IPS-18c (cell line): ENCODE results near the gene LRRC25.
"Not testable (repeated sequence)": the region's sequence is repeated elsewhere in the genome, so short reads cannot be mapped to it uniquely, and the experiment has no call there.

Experiments used
- H3K4me3 ChIP-seq: 2 replicates; pipeline ENCODE4 v1.7.0; 2013; ENCODE audit warnings: low read depth, mild to moderate bottlenecking, low read length, moderate library complexity; ENCODE audit not compliant: insufficient read depth
- H3K9me3 ChIP-seq: one replicate; pipeline ENCODE4 v1.6.1; 2013; ENCODE audit warnings: mild to moderate bottlenecking, low read length, moderate library complexity; ENCODE audit not compliant: control insufficient read depth, insufficient read depth

Gene LRRC25

DNA sequence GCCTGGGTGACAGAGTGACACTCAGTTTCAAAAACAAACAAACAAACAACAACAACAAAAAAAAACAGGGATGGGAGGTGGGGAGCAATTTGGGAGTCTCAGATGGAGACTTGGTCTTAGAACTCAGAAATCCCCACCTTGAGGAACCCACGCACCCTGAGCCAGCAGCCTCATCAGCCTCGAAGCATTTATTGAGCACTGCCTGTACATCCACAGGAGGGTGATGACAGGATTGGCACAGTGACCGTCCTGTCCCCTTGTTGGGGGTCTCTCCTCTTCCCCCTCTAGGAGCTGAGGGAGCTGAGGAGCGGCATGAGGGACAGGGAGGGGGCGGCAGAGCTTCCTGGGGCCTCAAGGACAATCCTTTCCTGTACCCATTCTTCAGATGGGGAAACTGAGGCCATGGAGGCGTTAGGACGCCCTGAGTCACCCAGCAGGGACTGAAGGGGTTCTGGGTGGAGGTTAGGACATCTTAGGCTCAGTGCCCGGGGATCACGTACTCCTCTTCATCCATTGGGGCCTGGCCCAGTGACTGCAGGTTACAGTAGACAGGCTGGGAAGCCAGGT is 5.8 kb downstream of the LRRC25 start:
- H3K4me3 ChIP-seq: no peak overlapping the region
- H3K9me3 ChIP-seq: no peaks in the 10 kb centered on the region

DNA sequence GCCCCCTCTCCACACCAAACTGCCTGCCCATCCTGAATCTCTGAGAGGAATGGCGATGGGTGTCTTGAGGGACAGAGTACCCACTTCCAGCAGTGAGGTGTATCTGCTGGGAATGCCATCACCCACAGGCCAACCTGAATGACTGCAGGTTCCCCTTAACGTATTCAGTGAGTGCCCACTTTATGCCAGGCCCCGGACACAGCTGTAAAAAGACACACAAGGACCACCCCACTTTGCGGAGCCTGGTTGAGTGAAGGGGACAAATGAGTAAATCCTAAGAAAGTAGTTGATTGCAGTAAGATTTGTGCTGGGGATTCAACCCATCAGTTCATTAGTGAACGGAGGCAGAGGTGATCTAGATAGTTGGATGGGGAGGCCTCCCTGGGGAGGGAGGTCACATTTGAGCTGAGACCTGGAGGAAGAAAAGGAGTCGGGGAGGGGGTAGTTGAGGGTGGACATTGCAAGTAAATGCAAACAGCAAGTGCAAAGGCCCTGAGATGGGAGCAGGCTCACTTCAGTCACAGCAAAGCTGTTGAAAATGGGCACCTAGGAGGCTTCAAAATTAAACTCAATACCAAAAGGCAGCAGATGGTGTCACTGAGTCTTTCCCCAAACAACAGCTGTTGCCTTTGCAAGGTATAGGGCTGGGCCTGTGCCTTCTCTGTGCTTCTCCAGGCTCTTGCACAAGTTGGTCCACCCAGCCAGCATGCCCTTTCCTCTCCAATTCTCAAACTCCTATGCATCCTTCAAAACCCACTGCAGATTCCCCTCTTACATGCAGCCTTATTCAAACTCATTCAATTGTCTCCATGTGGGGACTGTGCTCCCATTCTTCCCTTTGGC is 7.1 kb downstream of the LRRC25 start:
- Histone ChIP-seq H3K4me3 (no peak overlapping the region), H3K9me3 (no peaks in the 10 kb centered on the region)

DNA sequence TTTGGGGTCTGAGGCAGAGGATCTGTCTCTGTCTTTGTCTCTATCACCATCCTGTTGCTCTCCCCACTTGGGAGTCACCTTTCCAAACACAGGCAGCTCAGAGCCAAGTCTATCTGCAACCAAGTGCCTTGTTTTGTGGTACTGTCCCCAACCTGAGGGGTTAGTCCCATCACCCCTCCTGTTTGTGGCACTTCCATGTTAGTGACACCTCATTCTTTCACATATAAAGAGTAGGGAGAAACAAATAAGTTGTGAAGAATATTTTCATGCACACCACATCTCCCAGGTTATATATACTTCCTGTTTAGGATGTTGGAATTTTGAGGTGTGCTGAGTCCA is 7.7 kb downstream of the LRRC25 start:
- H3K9me3 ChIP-seq: no peaks in the 10 kb centered on the region
- H3K4me3 ChIP-seq: no peak overlapping the region

DNA sequence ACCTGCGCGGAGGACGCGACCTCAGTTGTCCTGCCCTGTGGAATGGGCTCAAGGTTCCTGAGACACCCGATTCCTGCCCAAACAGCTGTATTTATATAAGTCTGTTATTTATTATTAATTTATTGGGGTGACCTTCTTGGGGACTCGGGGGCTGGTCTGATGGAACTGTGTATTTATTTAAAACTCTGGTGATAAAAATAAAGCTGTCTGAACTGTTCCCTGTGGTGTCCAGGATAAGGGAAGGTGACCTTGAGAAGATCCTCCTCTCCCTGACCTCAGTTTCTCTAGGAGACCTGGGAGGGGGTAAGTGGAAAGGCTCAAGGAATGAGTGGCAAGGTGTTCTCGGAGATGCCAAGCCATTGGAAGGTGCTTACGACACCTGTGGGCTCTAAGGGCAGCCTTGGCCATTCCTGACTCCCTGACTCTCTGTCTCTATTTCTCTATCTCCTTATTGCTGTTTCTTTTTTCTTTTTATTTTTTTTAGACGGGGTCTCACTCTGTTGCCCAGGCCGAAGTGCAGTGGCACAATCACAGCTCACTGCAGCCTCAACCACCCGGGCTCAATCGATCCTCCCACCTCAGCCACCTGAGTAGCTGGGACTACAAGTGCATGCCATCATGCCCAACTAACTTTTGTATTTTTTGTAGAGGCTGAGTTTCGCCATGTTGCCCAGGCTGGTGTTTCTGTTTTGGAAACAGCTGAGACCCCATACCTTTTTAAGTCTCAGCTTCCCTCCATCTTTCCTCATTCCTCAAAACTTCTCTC is 8.3 kb downstream of the LRRC25 start:
- H3K4me3 ChIP-seq: peak overlapping the region; percentile 25; the same call in 1 of the 2 replicates
- H3K9me3 ChIP-seq: no peaks in the 10 kb centered on the region

DNA sequence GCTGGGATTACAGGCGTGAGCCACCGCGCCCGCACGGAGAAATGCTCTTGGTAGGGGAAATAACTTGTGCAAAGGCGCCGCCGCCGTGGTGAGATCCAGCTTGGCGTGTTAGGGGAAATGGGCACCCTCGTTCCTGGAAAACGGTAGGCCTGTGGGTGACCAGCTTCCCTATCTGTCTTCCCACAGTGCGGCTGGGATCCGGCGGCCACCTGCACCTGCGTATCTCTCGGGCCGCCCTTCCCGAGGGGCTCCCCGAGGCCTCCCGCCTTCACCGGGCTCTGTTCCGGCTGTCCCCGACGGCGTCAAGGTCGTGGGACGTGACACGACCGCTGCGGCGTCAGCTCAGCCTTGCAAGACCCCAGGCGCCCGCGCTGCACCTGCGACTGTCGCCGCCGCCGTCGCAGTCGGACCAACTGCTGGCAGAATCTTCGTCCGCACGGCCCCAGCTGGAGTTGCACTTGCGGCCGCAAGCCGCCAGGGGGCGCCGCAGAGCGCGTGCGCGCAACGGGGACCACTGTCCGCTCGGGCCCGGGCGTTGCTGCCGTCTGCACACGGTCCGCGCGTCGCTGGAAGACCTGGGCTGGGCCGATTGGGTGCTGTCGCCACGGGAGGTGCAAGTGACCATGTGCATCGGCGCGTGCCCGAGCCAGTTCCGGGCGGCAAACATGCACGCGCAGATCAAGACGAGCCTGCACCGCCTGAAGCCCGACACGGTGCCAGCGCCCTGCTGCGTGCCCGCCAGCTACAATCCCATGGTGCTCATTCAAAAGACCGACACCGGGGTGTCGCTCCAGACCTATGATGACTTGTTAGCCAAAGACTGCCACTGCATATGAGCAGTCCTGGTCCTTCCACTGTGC is 9.1 kb downstream of the LRRC25 start:
- Histone ChIP-seq H3K4me3 (peak overlapping the region; percentile 25; the same call in 1 of the 2 replicates), H3K9me3 (no peaks in the 10 kb centered on the region)

DNA sequence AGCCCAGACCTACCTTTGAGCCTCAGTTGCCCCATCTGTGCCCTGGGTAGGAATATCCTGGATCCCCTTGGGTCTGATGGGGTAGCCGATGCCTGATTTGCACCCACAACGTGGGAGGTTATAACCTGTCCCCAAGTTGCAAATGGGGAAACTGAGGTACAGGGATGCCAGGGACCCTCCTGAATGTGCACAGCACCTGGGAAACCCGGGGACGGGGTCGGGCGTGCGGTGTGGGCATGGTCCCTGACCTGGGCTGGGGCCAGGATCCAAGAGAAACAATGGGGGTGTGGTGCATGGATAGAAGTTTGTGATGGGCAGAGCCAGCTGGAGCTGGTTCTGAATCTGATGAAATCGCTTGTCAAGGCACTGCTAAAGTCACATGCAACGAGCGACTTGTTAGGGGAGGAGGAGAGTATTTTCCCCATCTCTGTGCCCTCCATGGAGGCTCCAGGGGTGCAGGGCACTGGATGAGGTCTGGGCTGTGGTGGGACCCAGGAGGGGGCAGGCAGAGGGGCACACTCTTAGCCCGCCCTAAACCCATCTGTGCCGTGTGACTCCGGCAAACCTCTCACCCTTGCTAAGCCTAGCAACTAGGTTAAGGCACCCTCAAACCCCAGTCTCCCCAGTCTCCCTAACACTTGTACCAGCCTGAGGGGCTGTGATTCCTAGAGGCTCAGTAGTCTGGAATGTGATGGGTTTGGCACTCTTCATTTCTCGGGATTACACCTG is 10.7 kb downstream of the LRRC25 start:
- no peaks in the 10 kb centered on the region for H3K9me3 ChIP-seq
- peak overlapping the region; percentile 34; the same call in 1 of the 2 replicates for H3K4me3 ChIP-seq

DNA sequence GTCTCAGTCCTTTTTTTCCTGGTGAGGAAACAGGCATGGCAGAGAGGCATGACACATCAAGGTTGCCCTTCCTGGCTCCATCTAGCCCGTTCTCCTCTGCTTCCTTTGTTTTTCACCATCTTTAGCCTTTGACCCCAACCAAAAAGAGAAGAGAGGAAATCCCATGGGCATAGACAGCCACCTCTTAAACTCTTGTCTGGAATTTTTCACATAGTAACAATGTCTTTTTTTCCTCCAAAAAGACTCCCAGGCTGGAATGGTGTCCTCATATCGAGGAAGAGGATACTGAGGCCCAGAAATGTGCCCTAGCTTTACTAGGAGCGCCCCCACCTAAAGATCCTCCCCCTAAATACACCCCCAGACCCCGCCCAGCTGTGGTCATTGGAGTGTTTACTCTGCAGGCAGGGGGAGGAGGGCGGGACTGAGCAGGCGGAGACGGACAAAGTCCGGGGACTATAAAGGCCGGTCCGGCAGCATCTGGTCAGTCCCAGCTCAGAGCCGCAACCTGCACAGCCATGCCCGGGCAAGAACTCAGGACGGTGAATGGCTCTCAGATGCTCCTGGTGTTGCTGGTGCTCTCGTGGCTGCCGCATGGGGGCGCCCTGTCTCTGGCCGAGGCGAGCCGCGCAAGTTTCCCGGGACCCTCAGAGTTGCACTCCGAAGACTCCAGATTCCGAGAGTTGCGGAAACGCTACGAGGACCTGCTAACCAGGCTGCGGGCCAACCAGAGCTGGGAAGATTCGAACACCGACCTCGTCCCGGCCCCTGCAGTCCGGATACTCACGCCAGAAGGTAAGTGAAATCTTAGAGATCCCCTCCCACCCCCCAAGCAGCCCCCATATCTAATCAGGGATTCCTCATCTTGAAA is 11.5 kb downstream of the LRRC25 start, which contains the start of gene GDF15:
GDF15 (plus strand) TSS at position 484 of the 868 bp plus-strand sequence; CDS start at position 516, 32 bp downstream.
- Histone ChIP-seq H3K9me3 (no peaks in the 10 kb centered on the region), H3K4me3 (peak within 1 kb of the TSS; percentile 34; the same call in 1 of the 2 replicates)

DNA sequence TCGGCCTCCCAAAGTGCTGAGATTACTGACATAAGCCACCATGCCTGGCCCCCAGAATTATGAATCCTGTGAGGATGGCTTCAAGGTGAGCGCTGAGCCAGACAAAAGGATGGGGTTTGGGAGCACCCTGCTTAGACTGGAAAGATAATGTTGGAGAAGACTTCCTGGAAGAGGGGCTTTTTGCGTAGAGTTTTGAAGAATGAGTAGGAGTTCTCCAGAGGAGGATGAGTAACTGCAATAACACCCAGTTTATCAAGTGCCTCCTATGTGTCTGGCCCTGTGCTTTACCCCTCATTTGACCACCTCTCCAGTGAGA is 12.1 kb downstream of the LRRC25 start:
- H3K9me3 ChIP-seq: no peaks in the 10 kb centered on the region
- H3K4me3 ChIP-seq: no peak overlapping the region

DNA sequence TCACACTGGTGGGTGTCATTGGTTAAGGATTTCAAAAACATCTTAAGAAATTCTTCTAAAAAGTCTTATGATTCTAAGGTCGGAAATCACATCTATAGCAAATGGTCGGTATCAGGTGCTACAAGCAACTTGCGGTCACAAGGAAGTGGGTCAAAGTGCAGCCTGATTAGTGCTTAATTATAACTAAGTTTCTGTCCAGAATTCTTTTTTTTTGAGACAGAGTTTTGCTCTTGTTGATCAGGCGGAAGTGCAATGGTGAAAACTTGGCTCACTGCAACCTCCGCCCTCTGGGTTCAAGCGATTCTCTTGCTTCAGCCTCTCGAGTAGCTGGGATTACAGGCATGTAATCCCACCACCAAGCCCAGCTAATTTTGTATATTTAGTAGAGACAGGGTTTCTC is 12.6 kb downstream of the LRRC25 start:
- no peak overlapping the region for H3K4me3 ChIP-seq
- no peaks in the 10 kb centered on the region for H3K9me3 ChIP-seq

DNA sequence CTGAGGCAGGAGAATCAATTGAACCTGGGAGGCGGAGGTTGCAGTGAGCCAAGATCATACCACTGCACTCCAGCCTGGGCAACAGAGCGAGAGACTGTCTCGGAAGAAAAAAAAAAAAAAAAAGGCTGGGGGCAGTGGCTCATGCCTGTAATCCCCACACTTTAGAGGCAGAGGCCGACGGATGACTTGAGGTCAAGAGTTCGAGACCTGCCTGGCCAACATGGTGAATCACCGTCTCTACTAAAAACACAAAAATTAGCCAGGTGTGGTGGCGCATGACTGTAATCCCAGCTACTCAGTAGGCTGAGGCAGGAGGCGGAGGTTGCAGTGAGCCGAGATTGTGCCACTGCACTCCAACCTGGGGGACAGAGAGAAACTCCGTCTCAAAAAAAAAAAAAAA is 13.8 kb downstream of the LRRC25 start:
- not testable (repeated sequence) for H3K4me3 ChIP-seq, H3K9me3 ChIP-seq

DNA sequence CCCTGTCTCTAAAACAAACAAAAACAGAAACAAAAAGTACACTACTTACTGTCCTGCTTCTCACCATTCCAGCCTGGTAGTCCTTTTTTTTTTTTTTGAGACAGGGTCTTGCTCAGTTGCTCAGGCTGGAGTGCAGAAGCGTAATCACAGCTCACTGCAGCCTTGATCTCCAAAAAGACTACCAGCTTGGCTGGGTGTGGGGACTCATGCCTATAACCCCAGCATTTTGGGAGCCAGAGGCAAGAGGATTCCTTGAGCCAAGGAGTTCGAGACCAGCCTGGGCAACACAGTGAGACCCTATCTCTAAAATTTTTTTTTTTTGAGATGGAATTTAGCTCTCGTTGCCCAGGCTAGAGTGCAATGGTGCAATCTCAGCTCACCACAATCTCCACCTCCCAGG is 16.6 kb downstream of the LRRC25 start:
- Histone ChIP-seq H3K9me3 (no peaks in the 10 kb centered on the region), H3K4me3 (no peak overlapping the region)

DNA sequence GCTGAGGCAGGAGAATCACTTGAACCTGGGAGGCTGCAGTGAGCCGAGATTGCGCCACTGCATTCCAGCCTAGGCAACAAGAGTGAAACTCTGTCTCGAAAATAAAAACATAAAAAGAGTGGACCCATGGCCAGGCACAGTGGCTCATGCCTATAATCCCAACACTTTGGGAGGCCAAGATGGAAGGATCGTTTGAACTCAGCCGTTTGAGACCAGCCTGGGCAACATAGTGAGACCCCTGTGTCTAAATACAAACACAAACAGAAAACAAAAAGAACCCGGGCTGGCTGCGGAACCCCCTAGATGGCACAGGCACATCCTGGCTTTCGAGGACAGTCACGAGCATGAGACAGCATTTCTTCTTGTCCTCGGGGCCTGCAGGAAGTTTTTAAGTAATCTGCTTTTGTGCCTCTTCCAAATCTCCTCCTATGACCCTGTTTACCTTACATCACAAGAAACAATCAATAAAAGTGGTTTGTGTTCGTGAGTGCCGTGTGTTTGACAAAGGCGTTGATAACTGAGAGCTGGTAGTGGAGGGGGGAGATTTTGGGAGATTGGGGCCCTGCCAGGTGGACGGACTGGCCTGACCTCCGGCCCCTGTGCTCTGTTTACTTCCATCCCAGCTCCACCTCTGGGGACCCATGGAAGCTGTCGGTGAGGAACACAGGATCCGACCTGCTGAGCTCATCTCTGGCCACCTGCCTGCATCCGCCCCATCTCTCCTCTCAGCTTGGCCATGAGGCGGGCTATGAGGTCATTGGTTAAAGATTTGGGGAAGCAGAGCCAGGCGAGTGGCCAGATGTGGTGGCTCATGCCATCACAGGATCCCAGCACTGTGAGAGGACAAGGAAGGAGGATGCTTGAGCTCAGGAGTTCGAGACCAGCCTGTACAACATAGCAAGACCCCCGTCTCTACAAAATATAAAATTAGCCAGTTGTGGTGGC is 17.3 kb downstream of the LRRC25 start:
- Histone ChIP-seq H3K9me3 (no peaks in the 10 kb centered on the region), H3K4me3 (no peak overlapping the region)

DNA sequence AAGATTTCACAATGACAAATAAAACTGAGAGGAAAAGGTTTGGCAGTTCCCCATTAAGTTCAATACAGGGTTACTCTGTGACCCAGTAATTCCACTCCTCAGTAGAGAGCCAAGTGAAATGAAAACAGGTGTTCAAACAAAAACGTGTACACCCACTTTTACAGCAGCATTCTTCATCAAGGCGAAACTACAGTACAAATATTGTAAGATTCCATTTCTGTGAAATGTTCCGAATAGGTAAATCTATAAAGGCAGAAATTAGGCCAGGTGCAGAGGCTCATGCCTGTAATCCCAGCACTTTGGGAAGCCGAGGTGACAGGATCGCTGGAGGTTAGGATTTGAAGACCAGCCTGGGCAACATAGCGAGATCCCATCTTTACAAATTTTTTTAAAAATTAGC is 20.4 kb downstream of the LRRC25 start:
- no peak overlapping the region for H3K4me3 ChIP-seq
- no peaks in the 10 kb centered on the region for H3K9me3 ChIP-seq

DNA sequence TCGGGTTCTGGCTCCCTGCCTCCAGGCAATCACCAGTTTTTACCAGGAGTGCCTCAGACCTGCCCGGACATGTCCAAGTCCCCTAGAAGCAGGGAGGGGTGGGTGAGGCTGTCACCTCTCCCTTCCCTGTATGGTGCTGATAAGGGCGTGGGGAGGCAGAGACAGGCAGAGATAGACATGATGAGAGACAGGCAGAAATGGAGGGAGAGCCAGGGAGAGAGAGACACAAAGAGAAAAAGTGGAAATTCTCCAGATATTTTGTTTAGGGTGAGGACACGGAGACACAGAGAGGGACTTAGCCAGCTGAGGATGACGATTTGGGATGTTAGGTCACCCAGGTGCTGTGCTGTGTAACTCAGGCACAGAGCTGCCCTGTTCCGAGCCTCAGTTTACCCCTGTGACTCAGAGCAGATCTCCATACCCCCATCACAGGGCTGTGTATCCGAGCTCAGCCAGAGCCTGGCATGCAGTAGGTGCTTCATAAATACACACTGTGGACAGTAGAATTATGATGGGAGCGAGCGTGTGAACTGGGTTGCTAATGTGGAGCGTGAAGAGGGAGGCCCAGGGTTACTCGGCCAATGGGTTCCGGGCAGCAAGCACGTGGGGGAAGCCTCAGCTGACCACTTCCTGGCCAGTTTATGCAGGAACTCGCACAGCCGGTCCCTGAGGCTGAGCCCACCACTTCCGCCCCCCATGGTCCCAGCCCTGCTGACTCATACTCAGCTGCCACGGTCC is 23.4 kb downstream of the LRRC25 start:
- H3K4me3 ChIP-seq: no peak overlapping the region

More for the DNA sequence above, 23.4 kb downstream of the LRRC25 start:
- H3K9me3 ChIP-seq: no peaks in the 10 kb centered on the region
